Measurements from ENCODE around the gene ASB4.

Gene ASB4

DNA sequence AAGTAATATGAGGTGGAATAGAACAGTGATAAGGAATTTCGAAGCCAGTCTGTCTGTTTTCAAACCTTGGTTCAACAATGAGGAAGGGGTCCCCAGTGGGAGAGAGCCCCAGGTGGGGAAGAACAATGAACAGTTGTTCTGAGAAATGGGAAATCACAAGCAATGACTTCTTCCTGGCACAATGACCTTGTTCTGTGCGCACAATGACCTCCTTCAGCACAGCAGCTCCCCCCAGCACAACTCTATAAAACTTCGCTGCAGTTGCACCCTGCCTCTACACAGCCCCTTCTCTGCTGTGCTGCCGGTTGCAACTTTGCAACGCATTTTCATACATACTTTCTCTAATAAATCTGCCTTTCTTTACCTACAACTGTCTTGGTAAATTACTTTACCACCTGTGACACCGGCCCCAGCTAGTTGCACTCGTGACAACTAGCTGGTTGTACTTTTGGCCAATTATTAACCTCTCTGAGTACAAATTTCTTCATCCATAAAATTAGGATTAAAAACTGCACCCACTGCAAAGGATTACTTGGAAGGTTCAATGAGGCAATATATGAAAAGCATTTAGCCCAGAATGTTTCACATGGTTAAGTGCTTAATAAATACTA lies 40.5 kb downstream of the ASB4 start:
- no peak for DNase-seq (ENCODE audit: low spot score)

DNA sequence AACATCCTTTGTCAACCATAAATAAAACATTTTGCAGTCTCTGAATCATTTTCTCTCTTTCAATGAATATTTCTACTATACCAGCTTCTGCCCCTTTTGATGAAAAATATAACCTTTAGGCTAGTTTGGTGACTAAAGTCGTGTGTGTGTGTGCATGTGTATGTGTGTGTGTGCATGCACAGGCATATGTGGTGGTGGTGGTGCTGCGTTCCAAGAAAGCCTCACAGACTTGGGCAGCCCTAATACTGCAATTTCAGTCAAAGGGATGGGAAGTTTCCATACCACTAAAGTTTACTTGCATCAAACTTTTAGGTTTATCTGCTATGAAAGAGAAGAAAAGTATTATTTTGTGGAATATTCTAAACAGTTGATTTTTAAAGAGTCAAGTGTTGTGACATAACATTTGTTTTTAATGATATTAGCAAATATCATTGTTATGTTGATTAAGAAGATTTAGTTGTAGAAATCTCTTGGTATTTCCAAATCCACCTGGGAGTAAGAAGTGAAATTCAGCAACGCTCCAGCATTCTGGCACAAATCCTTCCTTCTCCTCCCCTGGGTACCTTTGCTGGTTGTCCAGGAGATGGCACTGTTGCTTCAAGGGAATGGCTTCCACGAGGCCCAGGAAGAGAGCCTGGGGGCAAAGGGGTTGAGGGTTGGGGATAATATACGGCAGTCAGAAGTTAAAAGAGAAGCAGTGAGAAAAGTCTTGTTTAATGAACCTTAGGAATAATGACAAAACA lies 41.5 kb downstream of the ASB4 start:
- peak; percentile 68 for DNase-seq (ENCODE audit: low spot score)

DNA sequence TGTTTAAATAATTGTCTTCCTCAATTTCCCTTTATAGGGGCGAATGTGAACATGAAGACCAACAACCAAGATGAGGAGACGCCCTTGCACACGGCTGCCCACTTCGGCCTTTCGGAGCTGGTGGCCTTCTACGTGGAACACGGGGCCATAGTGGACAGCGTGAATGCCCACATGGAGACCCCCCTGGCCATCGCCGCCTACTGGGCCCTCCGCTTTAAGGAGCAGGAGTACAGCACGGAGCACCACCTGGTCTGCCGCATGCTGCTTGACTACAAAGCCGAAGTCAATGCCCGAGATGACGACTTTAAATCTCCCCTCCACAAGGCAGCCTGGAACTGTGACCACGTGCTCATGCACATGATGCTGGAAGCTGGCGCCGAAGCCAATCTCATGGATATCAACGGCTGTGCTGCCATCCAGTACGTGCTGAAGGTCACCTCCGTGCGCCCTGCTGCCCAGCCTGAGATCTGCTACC lies 42.1 kb downstream of the ASB4 start:
- DNase-seq (ENCODE audit: low spot score): no peak

DNA sequence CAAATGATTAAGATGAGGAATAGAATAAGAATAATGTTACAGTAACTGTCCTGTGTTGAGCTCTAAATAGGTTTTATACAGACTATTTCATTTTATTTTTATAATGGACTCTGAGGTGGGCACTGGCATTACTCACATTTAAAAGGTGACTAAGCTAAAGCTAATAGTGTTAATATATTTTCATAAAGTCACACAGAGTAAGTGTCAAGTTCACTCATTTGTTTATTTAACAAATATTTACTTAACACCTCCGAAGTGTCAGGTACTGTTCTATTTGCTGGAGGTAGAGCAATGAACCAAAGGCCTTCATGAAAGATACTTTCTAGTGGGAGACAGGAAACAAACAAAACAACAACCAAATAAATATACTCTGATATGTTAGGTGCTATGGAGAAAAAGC lies 44.0 kb downstream of the ASB4 start:
- DNase-seq (ENCODE audit: low spot score): no peak

DNA sequence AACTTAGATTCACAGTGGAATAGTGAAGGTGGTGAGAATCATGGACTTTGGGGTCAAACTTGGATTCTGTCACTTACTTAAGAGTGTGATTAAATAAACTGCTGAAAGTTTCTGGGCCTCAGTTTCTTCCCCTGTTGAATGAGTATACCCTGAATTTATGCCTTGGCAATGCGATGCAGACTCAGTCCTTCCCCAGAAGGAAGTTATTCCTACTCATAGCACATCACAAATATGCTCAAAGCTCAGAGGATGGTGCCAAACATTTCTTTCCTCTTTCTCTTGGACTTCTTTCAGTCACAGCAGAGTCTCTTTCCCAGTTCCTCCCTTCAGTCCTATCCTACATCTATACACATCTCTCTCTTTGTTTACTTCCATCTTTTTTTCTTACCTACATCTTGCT lies 45.1 kb downstream of the ASB4 start:
- no peak for DNase-seq (ENCODE audit: low spot score)

DNA sequence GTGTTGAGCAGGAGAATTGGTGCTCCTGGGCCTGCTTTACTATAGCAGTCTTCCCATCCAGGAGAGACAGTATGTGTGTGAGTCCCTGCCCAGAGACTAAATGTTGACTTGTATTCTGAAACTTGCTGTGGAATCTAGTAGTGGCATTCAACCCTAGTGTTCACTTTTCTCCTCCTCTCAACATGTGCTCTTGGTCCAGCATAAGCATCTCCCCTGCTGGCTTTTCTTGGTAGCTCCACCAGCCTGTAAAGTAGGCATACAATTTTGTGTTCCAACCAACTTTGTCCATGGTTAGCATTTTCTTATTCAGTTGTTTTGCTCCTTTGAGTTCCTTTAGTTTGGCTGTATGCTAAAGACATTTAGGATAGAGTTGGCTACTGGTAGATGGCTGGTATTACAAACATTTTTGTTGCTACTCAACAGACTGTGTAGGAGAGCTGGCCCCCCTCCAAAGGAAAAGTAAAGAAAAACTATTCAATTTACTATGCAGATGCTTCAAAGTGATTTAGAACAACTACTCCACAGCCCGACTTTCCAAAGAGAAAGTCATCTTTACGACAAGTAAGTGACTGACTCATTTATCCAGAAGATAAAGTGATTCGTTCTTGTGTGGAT lies 46.0 kb downstream of the ASB4 start:
- DNase-seq (ENCODE audit: low spot score): no peak

DNA sequence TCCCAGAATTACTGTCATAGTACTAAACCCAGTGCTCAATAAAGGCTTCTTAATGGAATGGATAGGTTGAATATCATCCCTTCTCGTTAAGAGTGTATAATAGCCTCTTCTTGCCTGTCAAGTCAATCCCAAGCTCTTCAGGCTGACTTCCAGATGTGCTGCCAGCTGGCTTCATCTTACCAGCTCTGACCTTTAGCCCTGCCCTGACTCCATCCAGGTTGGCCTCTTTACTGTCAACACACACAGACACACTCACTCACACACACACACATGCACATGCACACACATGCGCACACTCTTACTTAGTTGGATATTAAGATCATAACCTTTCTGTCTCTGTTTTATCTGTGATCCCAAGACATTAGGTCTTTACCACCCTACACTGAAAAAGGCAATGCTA lies 49.1 kb downstream of the ASB4 start:
- DNase-seq (ENCODE audit: low spot score): no peak

DNA sequence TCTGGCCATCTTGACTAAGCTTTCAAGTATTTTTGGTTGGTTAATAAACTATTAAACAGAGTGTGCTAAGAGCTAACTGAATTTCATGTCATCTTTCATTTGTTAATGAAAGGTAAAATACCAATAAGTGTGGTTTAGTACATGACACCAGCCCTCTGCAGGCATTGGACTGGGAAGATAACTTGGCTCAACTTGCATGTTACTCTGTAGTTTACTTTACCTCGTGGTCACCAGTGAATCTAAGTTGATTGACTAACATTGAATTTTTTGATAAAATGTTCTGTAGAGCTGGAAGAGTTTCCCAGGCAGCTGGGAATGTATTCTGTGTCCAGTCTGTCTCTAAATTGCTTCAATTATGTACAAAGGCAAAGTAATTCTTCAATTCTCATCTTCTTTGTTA lies 49.9 kb downstream of the ASB4 start:
- DNase-seq (ENCODE audit: low spot score): no peak

DNA sequence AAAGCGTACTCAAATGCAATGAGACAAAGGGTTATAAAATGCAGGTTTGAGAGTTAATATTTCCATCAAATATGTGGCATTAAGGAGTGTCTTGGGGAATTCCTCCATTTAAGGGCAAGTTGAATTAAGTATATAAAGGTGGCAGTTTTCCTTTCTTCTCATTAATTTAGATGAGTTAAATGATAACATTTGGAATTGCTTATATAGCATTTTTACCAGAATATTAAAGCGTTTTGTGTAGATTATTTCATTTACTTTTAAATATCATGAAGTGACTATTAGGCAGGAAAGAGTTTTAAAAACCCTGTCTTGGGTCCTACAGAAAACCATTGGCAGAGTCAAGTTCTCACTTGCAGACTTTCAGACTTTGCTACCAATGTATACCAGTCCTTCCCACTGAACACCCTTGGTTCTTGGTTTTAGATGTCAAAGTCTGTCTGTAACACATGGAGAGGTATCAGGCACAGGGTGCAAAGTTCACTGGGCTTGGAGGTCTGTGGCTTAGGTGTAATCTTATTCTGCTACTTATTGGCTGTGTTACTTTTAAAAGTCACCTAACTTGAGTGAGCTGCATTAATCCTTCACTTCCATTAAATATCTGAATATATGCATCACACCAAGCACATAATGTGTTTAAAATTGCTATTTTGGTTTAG lies 51.0 kb downstream of the ASB4 start:
- no peak for DNase-seq (ENCODE audit: low spot score)

DNA sequence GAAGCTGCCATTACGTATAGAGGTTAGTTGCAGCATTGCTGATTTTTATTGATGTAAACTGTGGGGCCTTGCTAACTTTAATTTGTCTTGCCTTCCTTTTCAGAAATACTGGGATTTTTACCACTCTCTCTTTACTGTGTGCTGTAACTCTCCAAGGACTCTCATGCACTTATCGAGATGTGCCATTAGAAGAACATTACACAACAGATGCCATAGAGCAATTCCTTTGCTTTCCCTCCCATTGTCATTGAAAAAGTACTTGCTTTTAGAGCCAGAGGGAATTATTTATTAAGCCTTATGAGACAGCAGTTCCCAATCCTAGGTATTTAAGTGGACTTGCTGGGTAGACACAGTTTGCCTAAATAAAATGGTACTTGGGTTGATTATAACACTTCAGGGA lies 51.7 kb downstream of the ASB4 start:
- DNase-seq (ENCODE audit: low spot score): no peak

DNA sequence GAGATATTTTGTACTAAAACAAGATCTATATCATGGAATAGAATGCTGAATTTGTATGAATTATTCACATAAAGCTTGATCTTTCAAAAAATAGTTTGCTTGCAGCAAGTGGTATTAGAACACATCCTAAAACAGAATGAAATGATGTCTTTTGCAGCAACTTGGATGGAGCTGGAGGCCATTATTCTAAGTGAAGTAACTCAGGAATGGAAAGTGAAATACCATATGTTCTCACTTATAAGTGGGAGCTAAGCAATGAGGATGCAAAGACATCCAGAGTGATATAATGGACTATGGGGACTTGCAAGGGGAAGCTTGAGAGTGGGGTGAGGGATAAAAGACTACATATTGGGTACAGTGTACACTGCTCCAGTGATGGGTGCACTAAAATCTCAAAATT lies 53.7 kb downstream of the ASB4 start:
- DNase-seq (ENCODE audit: low spot score): no peak

DNA sequence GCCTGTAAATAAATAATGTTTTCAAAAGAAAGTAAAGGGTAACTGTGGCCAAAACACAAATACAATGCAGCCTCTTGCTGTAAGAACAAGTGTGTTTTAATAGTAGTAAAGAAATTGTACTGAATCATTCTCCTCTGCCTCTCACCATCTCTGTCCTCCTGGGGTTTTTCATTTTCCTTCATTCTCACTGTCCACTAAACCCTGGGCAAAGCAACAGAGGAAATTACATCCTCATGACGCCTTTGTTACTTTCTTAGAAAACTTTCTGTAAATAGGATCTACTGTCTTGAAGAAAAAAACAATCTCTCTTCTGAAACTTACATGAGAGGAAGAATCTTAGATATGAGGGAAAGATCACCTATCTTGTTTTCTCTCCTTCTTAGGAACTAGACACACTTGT lies 54.6 kb downstream of the ASB4 start:
- DNase-seq (ENCODE audit: low spot score): no peak

DNA sequence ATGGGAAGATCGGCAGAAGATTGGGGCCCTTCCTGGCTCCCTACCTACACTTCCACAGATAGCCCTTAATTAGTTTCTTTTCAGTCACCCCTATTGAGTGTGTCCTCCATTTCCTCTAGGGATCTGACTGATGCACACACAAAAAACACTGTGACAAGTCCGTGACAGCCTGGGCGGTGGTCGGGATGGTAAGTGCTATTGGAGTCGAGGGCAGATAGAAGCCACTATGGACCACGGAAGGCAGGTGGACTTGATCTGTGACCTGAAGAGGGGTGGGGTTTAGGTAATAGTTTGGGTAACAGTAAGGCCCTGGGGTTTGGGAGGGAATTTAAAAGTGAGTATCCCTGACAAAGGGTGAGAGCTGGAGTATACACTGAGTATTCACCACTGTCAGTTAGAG lies 57.6 kb downstream of the ASB4 start:
- no peak for DNase-seq (ENCODE audit: low spot score)

DNA sequence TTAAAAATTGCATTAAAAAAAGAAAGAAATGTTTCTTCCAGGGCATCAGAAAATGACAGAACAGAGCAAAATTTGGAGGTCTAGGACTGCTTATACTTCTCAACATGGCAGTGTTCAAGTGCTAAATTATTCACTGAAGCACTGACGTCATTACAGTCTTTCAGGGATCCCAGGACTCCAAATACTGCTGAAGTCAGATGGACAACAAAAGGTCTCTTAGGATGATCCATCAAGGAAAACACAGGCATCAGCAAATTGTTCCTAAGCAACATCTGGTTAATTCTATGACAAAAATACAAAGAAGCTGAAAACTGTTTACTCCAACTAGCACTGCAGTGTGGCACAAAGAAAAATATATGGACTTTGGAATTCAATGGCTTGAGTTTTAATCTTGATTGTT lies 58.4 kb downstream of the ASB4 start:
- DNase-seq (ENCODE audit: low spot score): no peak

DNA sequence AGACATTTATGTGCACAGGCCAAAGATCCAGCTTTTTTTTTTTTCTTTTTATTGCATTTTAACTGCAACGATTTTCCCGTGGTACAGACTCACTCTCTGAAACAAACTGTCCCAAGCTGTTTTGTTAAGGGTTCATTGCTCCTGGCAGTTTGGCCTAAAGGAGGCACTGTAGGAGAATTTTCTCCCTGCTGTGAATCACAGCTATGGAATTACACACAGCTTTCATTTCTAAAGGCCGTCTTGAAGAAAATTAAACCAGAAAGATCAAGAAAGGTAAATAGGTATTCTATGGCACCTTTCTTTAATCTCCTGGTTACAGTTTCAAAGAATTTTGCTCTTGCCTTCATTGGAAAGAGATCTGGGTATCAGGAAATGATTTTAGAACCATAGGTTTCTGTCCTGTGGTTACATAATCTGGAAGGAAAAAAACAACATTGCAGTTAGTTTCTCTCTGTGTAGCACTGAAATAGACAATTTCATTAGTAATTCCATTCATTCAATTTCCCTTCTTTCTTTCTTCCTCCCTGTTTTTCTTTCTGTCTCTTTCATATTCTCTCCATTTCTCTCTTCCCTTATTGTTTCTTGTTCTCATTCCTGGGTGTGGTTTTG lies 59.4 kb downstream of the ASB4 start:
- no peak for DNase-seq (ENCODE audit: low spot score)

DNA sequence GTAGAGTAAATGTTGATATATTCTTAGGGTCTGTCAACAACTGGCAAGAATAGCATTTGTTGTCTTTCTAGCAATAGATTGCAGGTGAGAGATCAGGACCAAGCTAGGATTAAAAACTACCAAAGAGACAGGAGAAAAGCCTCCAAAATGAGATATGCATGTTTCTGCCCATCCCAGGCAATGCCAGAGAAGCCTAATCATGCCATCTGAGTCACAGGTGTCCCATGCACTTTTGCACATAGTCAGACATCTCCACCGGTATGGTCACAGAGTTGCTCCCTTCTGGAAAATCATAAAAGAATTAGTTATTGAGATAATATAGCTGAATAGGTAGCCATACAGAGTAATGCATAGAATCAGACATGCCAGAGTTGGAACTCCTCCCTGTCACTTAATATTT lies 59.9 kb downstream of the ASB4 start:
- DNase-seq (ENCODE audit: low spot score): no peak

DNA sequence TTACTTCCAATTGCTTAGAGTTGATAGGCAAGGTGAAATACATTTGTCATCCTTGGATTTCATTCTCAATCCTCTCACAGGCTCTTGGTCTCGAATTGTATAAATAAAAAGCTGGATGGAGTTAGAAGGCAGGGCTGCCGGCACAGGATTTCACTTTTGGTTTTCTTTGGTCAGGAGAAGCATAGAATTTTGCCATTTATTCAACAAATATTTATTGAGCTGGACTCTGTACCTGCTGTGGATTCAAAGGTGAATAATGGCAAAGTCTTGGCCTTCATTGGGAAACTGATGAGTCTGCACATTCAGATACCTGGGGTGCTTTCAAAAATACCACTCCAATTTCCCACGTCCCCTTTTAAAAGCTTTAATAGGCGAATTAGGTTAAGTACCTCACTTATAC lies 60.9 kb downstream of the ASB4 start:
- DNase-seq (ENCODE audit: low spot score): no peak

DNA sequence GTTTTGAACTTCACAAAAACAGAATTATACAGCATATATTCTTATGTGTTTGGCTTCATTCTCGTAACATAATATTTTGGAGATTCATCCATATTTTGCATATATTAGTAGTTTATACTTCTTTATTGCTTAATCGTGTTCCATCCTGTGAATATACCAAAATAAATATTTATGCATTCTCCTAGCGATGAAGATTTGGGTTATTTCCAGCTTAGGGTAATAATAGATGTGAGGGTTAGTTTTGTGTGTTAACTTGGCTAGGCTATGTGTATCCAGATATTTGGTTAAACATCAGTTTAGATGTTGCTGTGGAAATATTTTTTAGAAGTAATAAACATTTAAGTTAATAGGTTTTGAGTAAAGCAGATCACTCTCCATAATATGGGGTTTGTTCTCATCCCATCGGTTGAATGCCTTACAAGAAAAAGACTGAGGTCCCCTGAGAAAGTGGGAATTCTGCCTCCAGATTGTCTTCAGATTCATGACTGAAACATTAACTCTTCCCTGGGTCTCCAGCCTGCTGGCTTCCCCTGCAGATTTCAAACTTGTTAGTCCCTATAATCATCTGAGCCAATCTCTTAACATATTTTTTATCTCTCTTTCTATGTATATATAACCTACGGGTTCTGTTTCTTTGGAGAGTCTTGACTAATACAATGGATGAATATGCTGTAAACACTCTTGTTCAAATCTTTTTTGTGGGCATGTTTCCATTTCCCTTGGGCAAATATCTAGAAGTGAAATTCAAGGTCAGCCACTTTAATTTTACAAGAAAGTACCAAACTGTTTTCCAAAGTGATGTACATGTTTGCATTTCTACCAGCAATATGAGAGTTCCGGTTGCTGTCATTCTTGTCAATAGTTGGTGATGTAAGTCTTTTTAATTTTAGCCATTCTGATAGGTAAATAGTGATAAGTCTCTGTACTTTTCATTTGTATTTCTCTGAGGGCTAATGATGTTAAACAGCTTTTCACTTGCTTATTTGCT lies 61.9 kb downstream of the ASB4 start:
- DNase-seq (ENCODE audit: low spot score): no peak

DNA sequence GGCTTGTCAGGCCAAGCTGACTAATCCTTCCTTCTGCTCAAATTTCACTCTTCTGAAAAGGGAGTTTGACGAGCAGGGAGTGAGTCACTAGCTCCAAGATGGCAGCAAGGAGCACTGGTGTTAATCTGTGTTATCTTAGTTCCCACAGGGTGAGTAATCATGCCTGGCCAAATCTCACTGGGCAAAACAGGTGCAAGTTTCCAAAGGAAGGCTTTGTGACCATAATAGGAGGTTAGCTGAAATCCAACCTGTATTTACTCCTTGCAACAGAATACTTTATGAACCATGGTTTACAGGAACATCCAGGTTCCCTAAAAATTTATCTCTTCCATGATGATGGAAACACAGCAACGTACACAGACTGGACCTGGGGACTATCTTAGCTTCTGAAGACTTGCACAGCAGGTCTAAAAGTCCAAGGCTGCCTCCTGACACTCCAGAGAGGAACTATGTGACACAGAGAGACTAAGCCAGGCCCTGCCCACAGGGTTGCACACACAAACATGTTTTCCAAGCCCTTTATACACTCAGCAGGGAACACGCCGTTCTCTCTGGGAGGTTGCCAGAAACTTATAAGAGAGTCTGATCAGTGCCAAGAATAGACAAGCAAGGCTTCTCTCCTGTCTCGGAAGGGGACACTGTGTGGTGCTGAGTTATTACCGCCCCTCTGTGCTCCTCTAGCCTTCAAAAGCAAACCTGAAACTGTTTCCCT lies 64.2 kb downstream of the ASB4 start:
- DNase-seq (ENCODE audit: low spot score): no peak

DNA sequence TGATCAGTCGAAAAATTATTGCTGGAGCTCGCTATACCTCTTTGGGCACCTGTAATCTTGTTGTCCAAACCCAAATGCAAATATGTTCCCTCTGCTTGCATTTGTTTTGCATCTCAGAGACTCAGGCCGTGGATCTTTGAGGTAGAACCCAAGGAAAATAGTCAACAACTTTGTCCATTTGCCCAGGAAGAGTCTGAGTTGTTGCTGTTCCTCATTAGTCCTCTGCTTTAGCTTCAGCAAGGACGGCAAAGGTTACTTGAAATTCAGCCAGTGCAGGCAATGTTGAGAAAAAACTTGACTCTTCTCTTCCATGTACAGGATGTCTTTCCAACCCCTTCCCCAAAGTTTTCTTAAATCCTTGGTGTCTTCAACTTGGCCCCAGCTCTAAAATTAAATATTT lies 64.8 kb downstream of the ASB4 start:
- no peak for DNase-seq (ENCODE audit: low spot score)

Data from ecto neural progenitor cell (in vitro differentiated cells).